Measurements from ENCODE around the gene LRTM2.

Gene LRTM2

GRCh38 chr12:1878695-1879094 lies 58.3 kb downstream of the LRTM2 start:
- no peak overlapping the region for H3K4me3 ChIP-seq (ENCODE audit: low read depth, low read length)
- no peak for DNase-seq (ENCODE audit: low read depth)
- in situ Hi-C loops (cut with HindIII; ENCODE audit: low sequenced_read_pairs) = no loop called here
- no peak for TF ChIP-seq CTCF (IDR thresholded peaks at IDR 0.05; ENCODE audit: low read depth, low read length, missing control alignments)

- no peak for TF ChIP-seq CTCF (IDR thresholded peaks at IDR 0.05; ENCODE audit: low read depth, low read length, missing control alignments)
- DNase-seq (ENCODE audit: low read depth) = no peak
- in situ Hi-C loops (cut with HindIII; ENCODE audit: low sequenced_read_pairs) = no loop called here
- H3K4me3 ChIP-seq (ENCODE audit: low read depth, low read length) = no peak overlapping the region
Measured at GRCh38 chr12:1879633-1880032, 59.3 kb downstream of the LRTM2 start.

- in situ Hi-C loops (cut with HindIII; ENCODE audit: low sequenced_read_pairs) = no loop called here
- no peak overlapping the region for H3K4me3 ChIP-seq (ENCODE audit: low read depth, low read length)
- TF ChIP-seq CTCF (IDR thresholded peaks at IDR 0.05; ENCODE audit: low read depth, low read length, missing control alignments) = no peak
- DNase-seq (ENCODE audit: low read depth) = no peak
Measured at GRCh38 chr12:1880153-1880845, 59.9 kb downstream of the LRTM2 start.

GRCh38 chr12:1880876-1881275 lies 60.5 kb downstream of the LRTM2 start:
- in situ Hi-C loops (cut with HindIII; ENCODE audit: low sequenced_read_pairs) = no loop called here
- no peak for TF ChIP-seq CTCF (IDR thresholded peaks at IDR 0.05; ENCODE audit: low read depth, low read length, missing control alignments)
- no peak overlapping the region for H3K4me3 ChIP-seq (ENCODE audit: low read depth, low read length)
- no peak for DNase-seq (ENCODE audit: low read depth)

- H3K4me3 ChIP-seq (ENCODE audit: low read depth, low read length) = no peak overlapping the region
- in situ Hi-C loops (cut with HindIII; ENCODE audit: low sequenced_read_pairs) = no loop called here
- no peak for DNase-seq (ENCODE audit: low read depth)
- no peak for TF ChIP-seq CTCF (IDR thresholded peaks at IDR 0.05; ENCODE audit: low read depth, low read length, missing control alignments)
Measured at GRCh38 chr12:1881301-1881700, 60.9 kb downstream of the LRTM2 start.

- no peak overlapping the region for H3K4me3 ChIP-seq (ENCODE audit: low read depth, low read length)
- no peak for DNase-seq (ENCODE audit: low read depth)
- TF ChIP-seq CTCF (IDR thresholded peaks at IDR 0.05; ENCODE audit: low read depth, low read length, missing control alignments) = no peak
- in situ Hi-C loops (cut with HindIII; ENCODE audit: low sequenced_read_pairs) = no loop called here
Measured at GRCh38 chr12:1881936-1882335, 61.6 kb downstream of the LRTM2 start.

All from astrocyte of the cerebellum (primary cell).